Subcutaneous adipose tissue (tissue), 4 donors: ENCODE data around the gene ST6GALNAC2. TPM values are rescaled to one million over a fixed set of nuclear protein-coding genes. Genes with fewer than 3 reads are reported as not detected.

Source experiments
- CTCF ChIP-seq: fragments of 450-650 bp; IDR thresholded peaks from one replicate; pipeline ENCODE4 v1.5.1; 2016; ENCODE audit warnings: low read depth, mild to moderate bottlenecking, control low read depth, antibody characterized with exemption, moderate library complexity
- total RNA-seq, 4 donors: library from RNA; depleted of rRNA; stranded (reverse); fragments of >200 nt; gene quantifications; one replicate each; pipeline ENCODE4 v1.1.0, GENCODE V29; 2016

ST6GALNAC2 gene
- total RNA-seq, 4 donors from 2014 or later, result 4.2 to 18.0 (median 12.7) TPM

- no peak for TF ChIP-seq CTCF
These were observed 42.2 kb downstream of the ST6GALNAC2 start for GRCh38 chr17:76543482-76543825.

- TF ChIP-seq CTCF, result no peak
These were observed 42.7 kb downstream of the ST6GALNAC2 start for GRCh38 chr17:76542984-76543383.

- no peak for TF ChIP-seq CTCF
These were observed 43.1 kb downstream of the ST6GALNAC2 start for GRCh38 chr17:76542566-76542971.

GRCh38 chr17:76541739-76542454, 43.8 kb downstream of the ST6GALNAC2 start:
- no peak for TF ChIP-seq CTCF

- no peak for TF ChIP-seq CTCF
These were observed 45.0 kb downstream of the ST6GALNAC2 start for GRCh38 chr17:76540381-76541300.

- TF ChIP-seq CTCF, result no peak
These were observed 45.9 kb downstream of the ST6GALNAC2 start, which contains the start of gene PRCD for GRCh38 chr17:76539631-76540271. Gene PRCD, plus strand, starts transcription at chr17:76540044. Its CDS starts 98 bp downstream, at chr17:76540142.
